Keratinocyte (primary cell): ENCODE results near the gene PIGT.

ENCODE experiments used
- CTCF ChIP-seq, 3 experiments: IDR thresholded peaks in 1 of 3; conservative IDR thresholded peaks in 1 of 3; optimal IDR thresholded peaks in 1 of 3; 2 replicates in 2 of 3; 3 replicates in 1 of 3; pipeline versions ENCODE3 to v1.5.1; 2011; ENCODE audit warnings: low read length in 3 of 3, mild to moderate bottlenecking in 3 of 3, moderate library complexity in 2 of 3, control low read depth in 1 of 3, inconsistent platforms in 1 of 3; ENCODE audit not compliant: insufficient read depth in 2 of 3; ENCODE audit errors: extremely low read depth in 1 of 3
- EZH2 ChIP-seq: IDR thresholded peaks from one replicate; pipeline ENCODE4 v1.6.1; 2012; ENCODE audit warnings: inconsistent platforms, mild to moderate bottlenecking, low read length, moderate library complexity

GRCh38 chr20:45412653-45413052, 3.3 kb upstream of the PIGT start:
- TF ChIP-seq CTCF (optimal IDR thresholded peaks at IDR 0.05 in 1 of 3, IDR thresholded peaks at IDR 0.05 in 1 of 3, conservative IDR thresholded peaks at IDR 0.05 in 1 of 3; ENCODE audit: extremely low read depth in 1 of 3, insufficient read depth in 2 of 3, low read length in 3 of 3) (no peak), EZH2 (no peak)
